Transverse colon (tissue), 4 donors: ENCODE measurements around the gene PDE2A. TPM values are rescaled to one million over a fixed set of nuclear protein-coding genes. Genes with fewer than 3 reads are reported as not detected.

Experiments used
- DNase-seq: peaks from one replicate; pipeline ENCODE4 v3.0.0-alpha.2; 2019
- H3K27ac ChIP-seq, 4 donors: fragments of 200-600 bp; sonication (generic); 2 replicates each; pipeline ENCODE4 v1.5.1; 2016 to 2018; ENCODE audit warnings: inconsistent platforms in 4 of 4
- H3K27me3 ChIP-seq: fragments of 200-600 bp; sonication (generic); 2 replicates; pipeline ENCODE4 v1.5.1; 2017; ENCODE audit warnings: inconsistent platforms
- H3K36me3 ChIP-seq, 4 donors: fragments of 200-600 bp; sonication (generic); 2 replicates each; pipeline ENCODE4 v1.5.1; 2017 to 2019; ENCODE audit warnings: inconsistent platforms in 4 of 4
- H3K4me1 ChIP-seq, 4 donors: fragments of 200-600 bp; sonication (generic); 2 replicates each; pipeline ENCODE4 v1.5.1; 2017 to 2020; ENCODE audit warnings: inconsistent platforms in 4 of 4
- H3K4me3 ChIP-seq, 4 donors: fragments of 200-600 bp; sonication (generic); 1 replicate in 1 of 4; 2 replicates in 3 of 4; pipeline versions ENCODE4 v1.5.1 to v1.6.1; 2017 to 2019; ENCODE audit warnings: inconsistent platforms in 4 of 4
- H3K9me3 ChIP-seq, 2 donors: fragments of 200-600 bp; sonication (generic); 2 replicates each; pipeline ENCODE4 v1.5.1; 2017 to 2019; ENCODE audit warnings: inconsistent platforms in 2 of 2
- EP300 ChIP-seq: sonication (generic); formaldehyde crosslinking; IDR thresholded peaks from one replicate; pipeline ENCODE4 v1.6.1; 2017; ENCODE audit warnings: antibody characterized with exemption, low read depth
- POLR2A ChIP-seq: fragments of 450-650 bp; IDR thresholded peaks from one replicate; pipeline ENCODE4 v1.6.1; 2016; ENCODE audit warnings: antibody characterized with exemption, mild to moderate bottlenecking, moderate library complexity
- POLR2AphosphoS5 ChIP-seq, 3 donors: sonication (generic); formaldehyde crosslinking; IDR thresholded peaks; one replicate each; pipeline ENCODE4 v1.6.1; 2016; ENCODE audit warnings: antibody characterized with exemption in 3 of 3
- WGBS, 2 donors: methylation state at CpG; one replicate each; pipeline ENCODE4 v1.1.5; 2018; ENCODE audit warnings: low coverage in 1 of 2; 5-methylcytosine and 5-hydroxymethylcytosine counted together
- in situ Hi-C, 4 donors: fragments of 200-750 bp; cut with MboI; loops; one replicate each; pipeline versions ENCODE4 v1.15.0 to v1.15.1; 2017; ENCODE audit warnings: low sequenced_read_pairs in 3 of 4, low pct_ligation_motif_present in 1 of 4, low pct_unique_long_range_greater_than_20kb in 1 of 4
- intact Hi-C: fragments of 100-400 bp; cut with DNase I; formaldehyde crosslinking; loops from one replicate; pipeline ENCODE4 v1.15.1; 2023; ENCODE audit warnings: low total_unique reads
- total RNA-seq, 4 donors: library from RNA; depleted of rRNA; stranded (reverse); fragments of >200 nt; gene quantifications; one replicate each; pipeline ENCODE4 v1.1.0, GENCODE V29; 2016
- TF ChIP-seq, protein P1 (sequence below), 5 experiments: fragments of 200-600 bp in 3 of 5; fragments of 450-650 bp in 2 of 5; sonication (generic) in 3 of 5; IDR thresholded peaks; 1 replicate in 2 of 5; 2 replicates in 3 of 5; pipeline ENCODE4 v1.5.1; 2016 to 2017; ENCODE audit warnings: antibody characterized with exemption in 5 of 5, inconsistent platforms in 3 of 5, mild to moderate bottlenecking in 2 of 5, moderate library complexity in 1 of 5

The PDE2A gene
- total RNA-seq, 4 donors from 2014 or later, result 6.6 to 41.9 (median 17.1) TPM

DNA sequence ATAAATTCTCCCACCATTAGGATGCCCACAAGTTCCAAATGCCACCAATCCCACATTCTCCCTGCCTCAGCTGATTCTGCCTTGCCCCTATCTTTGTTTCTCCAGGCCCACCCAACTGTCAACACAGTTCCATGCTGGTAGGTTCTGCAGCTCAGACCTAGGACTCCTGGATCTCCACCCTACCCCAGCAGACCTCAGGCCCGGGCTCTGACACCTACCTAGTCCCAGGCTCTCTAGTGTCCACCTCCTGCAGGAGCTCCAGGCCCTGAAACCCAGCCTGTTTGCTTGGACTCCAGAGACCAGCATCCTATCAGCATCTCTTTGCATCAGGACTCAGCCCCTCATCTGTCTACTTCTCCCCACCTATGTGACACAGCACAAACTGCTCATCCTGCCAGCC, 86.5 kb downstream of the PDE2A start:
- Histone ChIP-seq H3K27ac (no peak overlapping the region), H3K27me3 (peaks cover 68% of the 10 kb centered on the region), H3K9me3 (no peaks in the 10 kb centered on the region), H3K4me1 (peaks cover 0 to 22% (median 13%) of the 10 kb centered on the region in 4 donors), H3K4me3 (no peak overlapping the region), H3K36me3 (no peaks in the 10 kb centered on the region)
- WGBS, 2 donors, result 56 to 76% methylated on average over 1 of the region's 1 CpG
- intact Hi-C loops (loop anchor here (2.0 to 5.0 kb wide), 2 partner anchors 61 to 95 kb away; no protein-coding TSS in a partner anchor), in situ Hi-C loops (loop anchor here (5.0 to 10.0 kb wide), 2 partner anchors 57 to 60 kb away; no protein-coding TSS in a partner anchor)
- DNase-seq, result no peak
- TF ChIP-seq, protein P1, sequence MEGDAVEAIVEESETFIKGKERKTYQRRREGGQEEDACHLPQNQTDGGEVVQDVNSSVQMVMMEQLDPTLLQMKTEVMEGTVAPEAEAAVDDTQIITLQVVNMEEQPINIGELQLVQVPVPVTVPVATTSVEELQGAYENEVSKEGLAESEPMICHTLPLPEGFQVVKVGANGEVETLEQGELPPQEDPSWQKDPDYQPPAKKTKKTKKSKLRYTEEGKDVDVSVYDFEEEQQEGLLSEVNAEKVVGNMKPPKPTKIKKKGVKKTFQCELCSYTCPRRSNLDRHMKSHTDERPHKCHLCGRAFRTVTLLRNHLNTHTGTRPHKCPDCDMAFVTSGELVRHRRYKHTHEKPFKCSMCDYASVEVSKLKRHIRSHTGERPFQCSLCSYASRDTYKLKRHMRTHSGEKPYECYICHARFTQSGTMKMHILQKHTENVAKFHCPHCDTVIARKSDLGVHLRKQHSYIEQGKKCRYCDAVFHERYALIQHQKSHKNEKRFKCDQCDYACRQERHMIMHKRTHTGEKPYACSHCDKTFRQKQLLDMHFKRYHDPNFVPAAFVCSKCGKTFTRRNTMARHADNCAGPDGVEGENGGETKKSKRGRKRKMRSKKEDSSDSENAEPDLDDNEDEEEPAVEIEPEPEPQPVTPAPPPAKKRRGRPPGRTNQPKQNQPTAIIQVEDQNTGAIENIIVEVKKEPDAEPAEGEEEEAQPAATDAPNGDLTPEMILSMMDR (IDR thresholded peaks at IDR 0.05), result no peak

- in situ Hi-C loops (loop anchor here (5.0 to 10.0 kb wide), 2 partner anchors 58 to 61 kb away; no protein-coding TSS in a partner anchor), intact Hi-C loops (loop anchor here (2.0 to 5.0 kb wide), 2 partner anchors 62 to 96 kb away; no protein-coding TSS in a partner anchor)
- 89% methylated on average over 7 of the region's 7 CpGs; no CpG with 5 or more reads in 1 of the 2 donors for WGBS, 2 donors
- no peaks in the 10 kb centered on the region for H3K9me3 ChIP-seq
- no peak for TF ChIP-seq POLR2A
- no peak for TF ChIP-seq EP300
- no peak for TF ChIP-seq POLR2AphosphoS5 (IDR thresholded peaks at IDR 0.05)
- TF ChIP-seq, protein P1 (IDR thresholded peaks at IDR 0.05), result no peak
- H3K4me3 ChIP-seq, result no peak overlapping the region
- no peak for DNase-seq
- H3K27me3 ChIP-seq, result peaks cover 60% of the 10 kb centered on the region
- no peaks in the 10 kb centered on the region for H3K36me3 ChIP-seq
- no peak overlapping the region for H3K27ac ChIP-seq
- peaks cover 0 to 22% (median 13%) of the 10 kb centered on the region in 4 donors for H3K4me1 ChIP-seq
These were observed 87.7 kb downstream of the PDE2A start for GRCh38 chr11:72586321-72587090.

- WGBS, 2 donors, result 0 to 16% methylated on average over 6 to 15 of the region's 15 CpGs
- intact Hi-C loops, result loop anchor here (2.0 to 5.0 kb wide), 2 partner anchors 63 to 96 kb away; no protein-coding TSS in a partner anchor
- DNase-seq, result peak; percentile 72
- Histone ChIP-seq H3K36me3 (no peaks in the 10 kb centered on the region), H3K4me3 (no peak overlapping the region), H3K9me3 (no peaks in the 10 kb centered on the region), H3K4me1 (peaks cover 0 to 22% (median 13%) of the 10 kb centered on the region in 4 donors), H3K27me3 (peaks cover 53% of the 10 kb centered on the region), H3K27ac (no peak overlapping the region)
- in situ Hi-C loops, result loop anchor here (5.0 to 10.0 kb wide), 2 partner anchors 59 to 61 kb away; no protein-coding TSS in a partner anchor
- TF ChIP-seq, protein P1 (IDR thresholded peaks at IDR 0.05), result peak; percentile 89 to 98 (median 95)
- no peak for TF ChIP-seq EP300
These were observed 88.4 kb downstream of the PDE2A start for GRCh38 chr11:72585762-72586311.

- DNase-seq, result no peak
- WGBS, 2 donors, result 33% methylated on average over 12 of the region's 12 CpGs; no CpG with 5 or more reads in 1 of the 2 donors
- Histone ChIP-seq H3K27me3 (peaks cover 45% of the 10 kb centered on the region), H3K4me1 (peaks cover 0 to 17% (median 8%) of the 10 kb centered on the region in 4 donors), H3K27ac (no peak overlapping the region), H3K4me3 (peak overlapping the region in 1 of 4 donors; percentile 15), H3K36me3 (no peaks in the 10 kb centered on the region), H3K9me3 (no peaks in the 10 kb centered on the region)
- intact Hi-C loops, result loop anchor here (5.0 kb wide), 1 partner anchor 97 kb away; no protein-coding TSS in a partner anchor
- no peak for TF ChIP-seq EP300
- TF ChIP-seq, protein P1 (IDR thresholded peaks at IDR 0.05), result no peak
- no peak for TF ChIP-seq POLR2AphosphoS5 (IDR thresholded peaks at IDR 0.05)
- no peak for TF ChIP-seq POLR2A
- in situ Hi-C loops, result loop anchor here (5.0 to 10.0 kb wide), 2 partner anchors 60 to 62 kb away; no protein-coding TSS in a partner anchor
These were observed 89.2 kb downstream of the PDE2A start for GRCh38 chr11:72584939-72585597.
